A673 (cell line): Measurements from ENCODE around the gene PLEKHF1. TPM values are rescaled to one million over a fixed set of nuclear protein-coding genes. Genes with fewer than 3 reads are reported as not detected.

Experiments
- BruUV-seq: library from RNA; stranded (reverse); fragments of 400-500 nt; replicated peaks from 2 replicates; lab custom pipeline; 2021; lab: Mats Ljungman, UMichigan
- CTCF ChIA-PET: fragments of 300-600 bp; sonication (Branson Sonifier 250); formaldehyde crosslinking; loops from one replicate; lab custom pipeline; 2022; ENCODE audit warnings: antibody characterized with exemption; lab: Charles Lee
- POLR2A ChIA-PET: fragments of 300-600 bp; sonication (Branson Sonifier 250); formaldehyde crosslinking; loops from one replicate; lab custom pipeline; 2022; ENCODE audit warnings: antibody characterized with exemption; ENCODE audit not compliant: low non-redundant PET; lab: Charles Lee
- DNase-seq: peaks from one replicate; pipeline ENCODE4 v3.0.0-alpha.2; 2015; ENCODE audit warnings: low spot score
- H3K27ac ChIP-seq: fragments of 200-600 bp; sonication (generic); 2 replicates; pipeline ENCODE4 v1.5.1; 2016; ENCODE audit warnings: mixed run types, low read depth, mild to moderate bottlenecking, mixed read lengths, antibody characterized with exemption, low read length; ENCODE audit not compliant: poor library complexity, severe bottlenecking
- H3K27me3 ChIP-seq: fragments of 200-600 bp; sonication (generic); replicated peaks from 2 replicates; pipeline ENCODE4 v1.6.1; 2017; ENCODE audit warnings: mixed run types, low read depth, mild to moderate bottlenecking, mixed read lengths, antibody characterized with exemption, low read length; ENCODE audit not compliant: insufficient read depth, poor library complexity
- H3K36me3 ChIP-seq: fragments of 200-600 bp; sonication (generic); 2 replicates; pipeline ENCODE4 v1.6.1; 2016; ENCODE audit warnings: mixed run types, mild to moderate bottlenecking, mixed read lengths, antibody characterized with exemption, low read length; ENCODE audit not compliant: insufficient read depth, poor library complexity, severe bottlenecking
- H3K4me1 ChIP-seq: fragments of 200-600 bp; sonication (generic); 2 replicates; pipeline ENCODE4 v1.6.1; 2017; ENCODE audit warnings: mixed run types, mild to moderate bottlenecking, mixed read lengths, antibody characterized with exemption, low read length; ENCODE audit not compliant: insufficient read depth, poor library complexity, severe bottlenecking
- H3K4me3 ChIP-seq: fragments of 200-600 bp; sonication (generic); 2 replicates; pipeline ENCODE4 v1.5.1; 2016; ENCODE audit warnings: low read depth, mixed run types, mild to moderate bottlenecking, mixed read lengths, low read length; ENCODE audit not compliant: poor library complexity, severe bottlenecking
- H3K9me3 ChIP-seq: fragments of 200-600 bp; sonication (generic); 2 replicates; pipeline ENCODE4 v1.6.1; 2016; ENCODE audit warnings: mixed run types, low read depth, mild to moderate bottlenecking, mixed read lengths, antibody characterized with exemption, low read length; ENCODE audit not compliant: poor library complexity, severe bottlenecking
- EZH2 ChIP-seq: fragments of 200-600 bp; sonication (generic); IDR thresholded peaks from 2 replicates; pipeline ENCODE4 v1.6.1; 2017; ENCODE audit warnings: borderline replicate concordance, low read depth, mild to moderate bottlenecking, mixed read lengths, antibody characterized with exemption, low read length; ENCODE audit not compliant: poor library complexity, severe bottlenecking
- intact Hi-C: fragments of 100-400 bp; cut with micrococcal nuclease; formaldehyde crosslinking; loops from one replicate; pipeline ENCODE4 v1.10.0; 2022; ENCODE audit not compliant: unreplicated experiment
- total RNA-seq: library from RNA; stranded (reverse); gene quantifications from 2 replicates; pipeline ENCODE4 v1.2.3, GENCODE V29; 2021
- TF ChIP-seq, protein P1 (sequence below): fragments of 300-800, 200-600 bp; sonication (generic); conservative IDR thresholded peaks from 2 replicates; pipeline ENCODE4 v1.5.1; 2017; ENCODE audit warnings: low read depth, mild to moderate bottlenecking, antibody characterized with exemption, low read length, moderate library complexity, mixed read lengths

PLEKHF1 gene
- total RNA-seq, 1 experiment from 2014 or later: not detected

DNA sequence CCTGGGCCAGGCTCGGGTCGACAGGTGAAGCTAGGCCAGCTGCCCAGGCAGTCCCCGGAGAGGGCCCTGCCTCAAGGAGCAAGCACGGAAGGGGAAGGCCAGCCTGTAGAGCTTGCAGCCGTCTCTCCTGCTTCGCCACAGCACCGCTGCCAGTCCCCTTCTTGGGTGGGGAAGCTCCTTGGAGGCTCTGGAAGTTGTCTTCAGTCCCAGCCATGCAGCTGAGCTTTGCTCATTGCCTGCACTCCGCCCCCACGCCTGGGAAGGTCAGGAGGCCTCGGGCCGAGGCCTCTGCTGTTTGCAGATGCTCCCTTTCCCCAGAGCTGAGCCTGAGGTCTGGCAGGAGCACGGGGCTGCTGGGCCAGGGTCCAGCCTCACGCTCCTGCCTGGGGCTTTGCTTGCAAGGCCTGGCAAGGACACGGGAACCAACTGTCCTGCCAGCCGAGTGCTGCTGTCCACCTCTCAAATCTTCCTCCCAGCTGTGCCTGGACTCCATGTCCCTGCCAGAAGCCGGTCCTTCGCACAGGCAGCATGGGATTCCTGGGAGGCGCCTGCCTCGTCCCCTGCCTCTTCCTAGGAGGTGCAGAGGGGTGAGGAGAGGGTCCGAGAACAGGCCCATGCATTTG lies 13.3 kb downstream of the PLEKHF1 start:
- Histone ChIP-seq H3K9me3 (no peaks in the 10 kb centered on the region), H3K4me1 (no peaks in the 10 kb centered on the region), H3K27ac (no peak overlapping the region), H3K4me3 (no peak overlapping the region), H3K27me3 (no peaks in the 10 kb centered on the region), H3K36me3 (no peaks in the 10 kb centered on the region)
- no TSS peak for BruUV-seq
- intact Hi-C loops: no loop called here
- ChIA-PET CTCF (no interaction called here), POLR2A (no interaction called here)
- TF ChIP-seq EZH2: no peak
- TF ChIP-seq, protein P1, sequence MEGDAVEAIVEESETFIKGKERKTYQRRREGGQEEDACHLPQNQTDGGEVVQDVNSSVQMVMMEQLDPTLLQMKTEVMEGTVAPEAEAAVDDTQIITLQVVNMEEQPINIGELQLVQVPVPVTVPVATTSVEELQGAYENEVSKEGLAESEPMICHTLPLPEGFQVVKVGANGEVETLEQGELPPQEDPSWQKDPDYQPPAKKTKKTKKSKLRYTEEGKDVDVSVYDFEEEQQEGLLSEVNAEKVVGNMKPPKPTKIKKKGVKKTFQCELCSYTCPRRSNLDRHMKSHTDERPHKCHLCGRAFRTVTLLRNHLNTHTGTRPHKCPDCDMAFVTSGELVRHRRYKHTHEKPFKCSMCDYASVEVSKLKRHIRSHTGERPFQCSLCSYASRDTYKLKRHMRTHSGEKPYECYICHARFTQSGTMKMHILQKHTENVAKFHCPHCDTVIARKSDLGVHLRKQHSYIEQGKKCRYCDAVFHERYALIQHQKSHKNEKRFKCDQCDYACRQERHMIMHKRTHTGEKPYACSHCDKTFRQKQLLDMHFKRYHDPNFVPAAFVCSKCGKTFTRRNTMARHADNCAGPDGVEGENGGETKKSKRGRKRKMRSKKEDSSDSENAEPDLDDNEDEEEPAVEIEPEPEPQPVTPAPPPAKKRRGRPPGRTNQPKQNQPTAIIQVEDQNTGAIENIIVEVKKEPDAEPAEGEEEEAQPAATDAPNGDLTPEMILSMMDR: no peak
- no peak for DNase-seq

DNA sequence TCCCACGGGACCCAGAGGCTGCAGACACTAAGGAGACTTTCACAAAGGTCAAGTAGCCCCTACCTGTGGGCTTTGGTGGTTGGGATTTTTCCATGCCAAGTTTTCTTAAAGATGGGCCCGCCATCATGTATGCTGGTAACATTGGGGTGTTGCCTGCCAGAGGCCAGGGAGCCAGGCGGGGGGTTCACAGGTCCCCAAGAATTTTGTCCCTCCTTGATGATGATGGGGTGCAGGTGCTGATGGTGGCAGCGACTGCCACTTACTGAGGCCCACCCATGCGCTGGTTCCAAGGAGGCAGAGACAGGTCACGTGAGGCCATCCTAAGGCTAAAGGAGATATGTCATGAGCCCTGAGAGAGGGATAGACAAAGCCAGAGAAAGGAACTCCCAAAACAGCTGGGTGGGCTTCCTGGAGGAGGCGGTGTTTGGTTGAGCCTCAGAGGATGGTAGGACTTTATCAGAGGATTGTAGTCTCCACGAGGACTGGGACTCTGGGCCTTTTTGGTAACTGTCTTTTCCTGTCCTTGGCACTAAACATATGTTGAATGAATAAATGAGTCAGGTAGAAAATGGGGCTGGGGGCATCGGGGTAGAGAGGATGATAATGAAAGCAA lies 14.4 kb downstream of the PLEKHF1 start:
- no TSS peak for BruUV-seq

DNA sequence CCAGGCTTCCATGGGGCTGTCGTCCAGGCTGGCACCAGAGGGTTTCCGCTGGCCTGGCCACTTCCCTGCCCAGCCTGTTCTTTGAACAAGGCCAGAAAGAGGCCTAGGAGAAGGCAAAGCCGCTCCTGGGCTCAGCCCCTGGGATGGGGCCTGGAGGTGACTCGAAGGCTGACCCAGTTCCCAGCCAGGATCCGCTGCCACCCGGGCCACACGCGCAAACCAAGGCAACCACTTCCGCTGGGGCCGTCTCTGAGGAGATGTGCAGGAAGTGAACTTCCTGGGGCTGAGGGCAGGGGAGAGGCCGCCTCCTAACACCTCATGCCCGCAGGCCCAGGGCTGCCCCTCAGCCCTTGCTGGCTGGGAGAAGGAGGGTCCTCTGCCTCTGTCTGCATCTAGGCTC lies 15.2 kb downstream of the PLEKHF1 start:
- Histone ChIP-seq H3K36me3 (no peaks in the 10 kb centered on the region), H3K9me3 (no peaks in the 10 kb centered on the region), H3K27me3 (no peaks in the 10 kb centered on the region), H3K27ac (no peak overlapping the region), H3K4me1 (no peaks in the 10 kb centered on the region), H3K4me3 (no peak overlapping the region)
- no peak for TF ChIP-seq EZH2
- TF ChIP-seq, protein P1: no peak
- DNase-seq: no peak
- BruUV-seq: no TSS peak
- intact Hi-C loops: no loop called here
- POLR2A ChIA-PET: no interaction called here
- CTCF ChIA-PET: no interaction called here

More for the DNA sequence above, 14.4 kb downstream of the PLEKHF1 start:
- H3K9me3 ChIP-seq: no peaks in the 10 kb centered on the region
- H3K36me3 ChIP-seq: no peaks in the 10 kb centered on the region
- CTCF ChIA-PET: no interaction called here
- intact Hi-C loops: no loop called here
- H3K27me3 ChIP-seq: no peaks in the 10 kb centered on the region
- no peak overlapping the region for H3K27ac ChIP-seq
- POLR2A ChIA-PET: no interaction called here
- TF ChIP-seq, protein P1: no peak
- no peak for TF ChIP-seq EZH2
- H3K4me1 ChIP-seq: no peaks in the 10 kb centered on the region
- DNase-seq: no peak
- H3K4me3 ChIP-seq: no peak overlapping the region
